Endothelial cell of hepatic sinusoid (primary cell): ENCODE results near the gene CCDC88B.

Experiments used
- in situ Hi-C: cut with HindIII; loops from 2 replicates; pipeline ENCODE4 v1.10.0; 2017; ENCODE audit warnings: low sequenced_read_pairs

The CCDC88B gene

GRCh38 chr11:64379817-64380709 lies 40.1 kb downstream of the CCDC88B start:
- in situ Hi-C loops, result no loop called here

- in situ Hi-C loops, result no loop called here
These were observed 41.3 kb downstream of the CCDC88B start for GRCh38 chr11:64381350-64381749.

- in situ Hi-C loops, result no loop called here
These were observed 42.0 kb downstream of the CCDC88B start for GRCh38 chr11:64382047-64382446.

GRCh38 chr11:64382586-64382985 lies 42.6 kb downstream of the CCDC88B start:
- in situ Hi-C loops, result no loop called here

GRCh38 chr11:64383580-64383979 lies 43.6 kb downstream of the CCDC88B start:
- in situ Hi-C loops, result no loop called here

GRCh38 chr11:64384028-64384737 lies 44.2 kb downstream of the CCDC88B start:
- in situ Hi-C loops, result no loop called here

GRCh38 chr11:64384981-64385944 lies 45.3 kb downstream of the CCDC88B start:
- in situ Hi-C loops, result no loop called here

- in situ Hi-C loops, result no loop called here
These were observed 46.1 kb downstream of the CCDC88B start for GRCh38 chr11:64385945-64386704.

GRCh38 chr11:64387916-64388315 lies 47.9 kb downstream of the CCDC88B start:
- in situ Hi-C loops, result no loop called here

GRCh38 chr11:64388894-64389293 lies 48.9 kb downstream of the CCDC88B start:
- in situ Hi-C loops, result no loop called here

GRCh38 chr11:64389851-64390250 lies 49.8 kb downstream of the CCDC88B start:
- in situ Hi-C loops, result no loop called here

GRCh38 chr11:64390558-64390957 lies 50.6 kb downstream of the CCDC88B start:
- in situ Hi-C loops, result no loop called here

- in situ Hi-C loops, result no loop called here
These were observed 51.8 kb downstream of the CCDC88B start for GRCh38 chr11:64391839-64392238.

GRCh38 chr11:64395545-64396078 lies 55.6 kb downstream of the CCDC88B start:
- in situ Hi-C loops, result no loop called here

GRCh38 chr11:64396079-64396591 lies 56.1 kb downstream of the CCDC88B start:
- in situ Hi-C loops, result no loop called here

GRCh38 chr11:64400102-64400501 lies 60.1 kb downstream of the CCDC88B start:
- in situ Hi-C loops, result no loop called here

GRCh38 chr11:64400667-64401066 lies 60.7 kb downstream of the CCDC88B start:
- in situ Hi-C loops, result no loop called here

- in situ Hi-C loops, result no loop called here
These were observed 61.8 kb downstream of the CCDC88B start for GRCh38 chr11:64401775-64402174.

- in situ Hi-C loops, result no loop called here
These were observed 63.1 kb downstream of the CCDC88B start for GRCh38 chr11:64403106-64403505.
